HEK293 (cell line): ENCODE measurements around the gene SRP9.

Source experiments
- KLF1 ChIP-seq: fragments of 450-650 bp; formaldehyde crosslinking; IDR thresholded peaks from 2 replicates; pipeline ENCODE4 v1.5.1; 2016; ENCODE audit warnings: missing biosample characterization, missing genetic modification characterization
- REST ChIP-seq: fragments of 450-650 bp; formaldehyde crosslinking; IDR thresholded peaks from 2 replicates; pipeline ENCODE4 v1.5.1; 2016; ENCODE audit warnings: missing biosample characterization, missing genetic modification characterization
- TCF7L2 ChIP-seq: IDR thresholded peaks from 2 replicates; pipeline ENCODE4 v1.6.1; 2011; ENCODE audit warnings: low read depth, mild to moderate bottlenecking, inconsistent platforms, low read length, moderate library complexity, borderline replicate concordance
- ZNF214 ChIP-seq: fragments of 450-650 bp; formaldehyde crosslinking; IDR thresholded peaks from 2 replicates; pipeline ENCODE4 v1.5.1; 2017; ENCODE audit warnings: missing biosample characterization, mild to moderate bottlenecking, missing genetic modification characterization, borderline replicate concordance
- ZNF623 ChIP-seq: fragments of 450-650 bp; formaldehyde crosslinking; IDR thresholded peaks from 2 replicates; pipeline ENCODE4 v1.5.1; 2016; ENCODE audit warnings: missing biosample characterization, missing genetic modification characterization
- TF ChIP-seq, protein P1 (sequence below): fragments of 450-650 bp; formaldehyde crosslinking; IDR thresholded peaks from 2 replicates; pipeline ENCODE4 v1.5.1; 2016; ENCODE audit warnings: missing biosample characterization, missing genetic modification characterization
- TF ChIP-seq, protein P2 (sequence below): fragments of 450-650 bp; formaldehyde crosslinking; IDR thresholded peaks from 2 replicates; pipeline ENCODE4 v1.5.1; 2016; ENCODE audit warnings: missing biosample characterization, missing genetic modification characterization

DNA sequence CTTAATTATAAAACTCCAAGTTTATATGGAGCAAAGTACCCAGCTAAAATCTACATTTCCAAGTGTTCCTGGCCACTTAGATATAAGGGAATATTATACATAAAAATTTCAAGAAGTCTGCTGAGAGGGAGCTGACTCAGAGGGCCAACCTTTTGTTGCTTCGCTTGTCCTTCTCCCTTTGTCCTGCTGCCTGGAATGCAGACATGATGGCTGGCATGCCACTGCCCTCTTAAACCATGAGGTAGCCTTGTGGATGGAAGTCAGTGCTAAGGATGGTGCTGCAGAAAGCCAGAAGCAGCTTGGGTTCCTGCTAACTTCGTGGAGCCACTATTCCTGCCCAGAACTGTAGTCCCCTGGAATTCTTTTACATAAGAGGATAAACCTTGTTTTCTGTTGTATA lies 38.9 kb upstream of the SRP9 start:
- TF ChIP-seq, protein P1, sequence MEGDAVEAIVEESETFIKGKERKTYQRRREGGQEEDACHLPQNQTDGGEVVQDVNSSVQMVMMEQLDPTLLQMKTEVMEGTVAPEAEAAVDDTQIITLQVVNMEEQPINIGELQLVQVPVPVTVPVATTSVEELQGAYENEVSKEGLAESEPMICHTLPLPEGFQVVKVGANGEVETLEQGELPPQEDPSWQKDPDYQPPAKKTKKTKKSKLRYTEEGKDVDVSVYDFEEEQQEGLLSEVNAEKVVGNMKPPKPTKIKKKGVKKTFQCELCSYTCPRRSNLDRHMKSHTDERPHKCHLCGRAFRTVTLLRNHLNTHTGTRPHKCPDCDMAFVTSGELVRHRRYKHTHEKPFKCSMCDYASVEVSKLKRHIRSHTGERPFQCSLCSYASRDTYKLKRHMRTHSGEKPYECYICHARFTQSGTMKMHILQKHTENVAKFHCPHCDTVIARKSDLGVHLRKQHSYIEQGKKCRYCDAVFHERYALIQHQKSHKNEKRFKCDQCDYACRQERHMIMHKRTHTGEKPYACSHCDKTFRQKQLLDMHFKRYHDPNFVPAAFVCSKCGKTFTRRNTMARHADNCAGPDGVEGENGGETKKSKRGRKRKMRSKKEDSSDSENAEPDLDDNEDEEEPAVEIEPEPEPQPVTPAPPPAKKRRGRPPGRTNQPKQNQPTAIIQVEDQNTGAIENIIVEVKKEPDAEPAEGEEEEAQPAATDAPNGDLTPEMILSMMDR (tag by site-specific recombination) = no peak
- no peak for TF ChIP-seq REST (tag by site-specific recombination)
- TF ChIP-seq ZNF214 (tag by site-specific recombination) = no peak
- TF ChIP-seq, protein P2, sequence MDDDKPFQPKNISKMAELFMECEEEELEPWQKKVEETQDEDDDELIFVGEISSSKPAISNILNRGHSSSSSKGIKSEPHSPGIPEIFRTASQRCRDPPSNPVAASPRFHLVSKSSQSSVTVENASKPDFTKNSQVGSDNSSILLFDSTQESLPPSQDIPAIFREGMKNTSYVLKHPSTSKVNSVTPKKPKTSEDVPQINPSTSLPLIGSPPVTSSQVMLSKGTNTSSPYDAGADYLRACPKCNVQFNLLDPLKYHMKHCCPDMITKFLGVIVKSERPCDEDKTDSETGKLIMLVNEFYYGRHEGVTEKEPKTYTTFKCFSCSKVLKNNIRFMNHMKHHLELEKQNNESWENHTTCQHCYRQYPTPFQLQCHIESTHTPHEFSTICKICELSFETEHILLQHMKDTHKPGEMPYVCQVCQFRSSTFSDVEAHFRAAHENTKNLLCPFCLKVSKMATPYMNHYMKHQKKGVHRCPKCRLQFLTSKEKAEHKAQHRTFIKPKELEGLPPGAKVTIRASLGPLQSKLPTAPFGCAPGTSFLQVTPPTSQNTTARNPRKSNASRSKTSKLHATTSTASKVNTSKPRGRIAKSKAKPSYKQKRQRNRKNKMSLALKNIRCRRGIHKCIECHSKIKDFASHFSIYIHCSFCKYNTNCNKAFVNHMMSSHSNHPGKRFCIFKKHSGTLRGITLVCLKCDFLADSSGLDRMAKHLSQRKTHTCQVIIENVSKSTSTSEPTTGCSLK = no peak
- TF ChIP-seq ZNF623 (tag by site-specific recombination) = no peak
- no peak for TF ChIP-seq TCF7L2
- no peak for TF ChIP-seq KLF1
